Ishikawa (cell line): ENCODE results near the gene TMEFF2.

Source experiments
- CREB1 ChIP-seq: IDR thresholded peaks from 2 replicates; pipeline ENCODE4 v1.6.1; 2012; ENCODE audit warnings: low read depth
- EGR1 ChIP-seq: IDR thresholded peaks from 2 replicates; pipeline ENCODE4 v1.6.1; 2012
- RAD21 ChIP-seq: IDR thresholded peaks from 2 replicates; pipeline ENCODE4 v1.6.1; 2012; ENCODE audit warnings: low read depth
- REST ChIP-seq: IDR thresholded peaks from 2 replicates; pipeline ENCODE4 v1.6.1; 2012; ENCODE audit warnings: low read depth, mild to moderate bottlenecking
- TAF1 ChIP-seq: IDR thresholded peaks from 2 replicates; pipeline ENCODE4 v1.6.1; 2012; ENCODE audit warnings: low read depth, mild to moderate bottlenecking
- TEAD4 ChIP-seq: IDR thresholded peaks from 2 replicates; pipeline ENCODE4 v1.6.1; 2012
- YY1 ChIP-seq: IDR thresholded peaks from 2 replicates; pipeline ENCODE4 v1.6.1; 2012; ENCODE audit warnings: low read depth
- ZBTB7A ChIP-seq: IDR thresholded peaks from 2 replicates; pipeline ENCODE4 v1.6.1; 2012; ENCODE audit warnings: low read depth

- TF ChIP-seq RAD21 (no peak), ZBTB7A (no peak), TAF1 (no peak), EGR1 (no peak), YY1 (no peak), CREB1 (no peak), TEAD4 (no peak), REST (no peak)
Measured at GRCh38 chr2:191933307-191934105, 261.2 kb downstream of the TMEFF2 start.
